ENCODE measurements around the gene TBL3.

Gene TBL3

DNA sequence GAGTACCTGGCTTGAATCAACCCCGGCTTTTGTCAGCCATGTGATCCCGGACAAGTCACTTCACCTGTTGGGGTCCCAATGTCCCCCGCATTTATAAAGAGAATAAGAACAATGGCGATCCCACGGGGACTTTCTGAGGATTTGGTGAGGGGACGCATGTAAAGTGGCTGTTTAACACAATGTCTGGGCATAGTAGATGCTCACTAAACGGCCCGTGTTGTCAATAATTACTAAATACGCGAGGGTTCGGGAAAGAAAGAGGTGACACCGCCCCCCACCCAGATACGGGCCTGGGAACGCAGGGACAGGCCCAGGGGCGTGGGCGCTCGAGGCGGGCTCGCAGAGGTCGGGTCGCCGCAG is 19.7 kb downstream of the TBL3 start:
- no peak for DNase-seq
- no peaks in the 10 kb centered on the region for H4K20me1 ChIP-seq (ENCODE audit: insufficient read depth, low read length)
- H3K79me2 ChIP-seq (ENCODE audit: insufficient read depth, low read length) = no peaks in the 10 kb centered on the region
- no peaks in the 10 kb centered on the region for H3K9me3 ChIP-seq (ENCODE audit: insufficient read depth, low read length, severe bottlenecking)
- no peak overlapping the region for H3K4me2 ChIP-seq (ENCODE audit: insufficient read depth, low read length)
- no peak overlapping the region for H3K4me3 ChIP-seq (ENCODE audit: low read depth in 1 of 2, low read length in 2 of 2)
- H3K4me1 ChIP-seq (ENCODE audit: insufficient read depth, low read length) = no peaks in the 10 kb centered on the region
- no peak for TF ChIP-seq EZH2 (IDR thresholded peaks at IDR 0.05; ENCODE audit: borderline replicate concordance, low read depth, low read length, severe bottlenecking)
- TF ChIP-seq, protein P1, sequence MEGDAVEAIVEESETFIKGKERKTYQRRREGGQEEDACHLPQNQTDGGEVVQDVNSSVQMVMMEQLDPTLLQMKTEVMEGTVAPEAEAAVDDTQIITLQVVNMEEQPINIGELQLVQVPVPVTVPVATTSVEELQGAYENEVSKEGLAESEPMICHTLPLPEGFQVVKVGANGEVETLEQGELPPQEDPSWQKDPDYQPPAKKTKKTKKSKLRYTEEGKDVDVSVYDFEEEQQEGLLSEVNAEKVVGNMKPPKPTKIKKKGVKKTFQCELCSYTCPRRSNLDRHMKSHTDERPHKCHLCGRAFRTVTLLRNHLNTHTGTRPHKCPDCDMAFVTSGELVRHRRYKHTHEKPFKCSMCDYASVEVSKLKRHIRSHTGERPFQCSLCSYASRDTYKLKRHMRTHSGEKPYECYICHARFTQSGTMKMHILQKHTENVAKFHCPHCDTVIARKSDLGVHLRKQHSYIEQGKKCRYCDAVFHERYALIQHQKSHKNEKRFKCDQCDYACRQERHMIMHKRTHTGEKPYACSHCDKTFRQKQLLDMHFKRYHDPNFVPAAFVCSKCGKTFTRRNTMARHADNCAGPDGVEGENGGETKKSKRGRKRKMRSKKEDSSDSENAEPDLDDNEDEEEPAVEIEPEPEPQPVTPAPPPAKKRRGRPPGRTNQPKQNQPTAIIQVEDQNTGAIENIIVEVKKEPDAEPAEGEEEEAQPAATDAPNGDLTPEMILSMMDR (IDR thresholded peaks at IDR 0.05; ENCODE audit: borderline replicate concordance, extremely low read depth, low read length, poor library complexity, severe bottlenecking) = no peak
- H3K36me3 ChIP-seq (ENCODE audit: insufficient read depth, low read length) = peaks cover under 1% of the 10 kb centered on the region; the same call in 1 of the 2 replicates
- H3K27ac ChIP-seq (ENCODE audit: low read length) = no peak overlapping the region
- H2AFZ ChIP-seq (ENCODE audit: low read depth, low read length) = no peak overlapping the region
- H3K9ac ChIP-seq (ENCODE audit: low read depth, low read length) = no peak overlapping the region
- ATAC-seq (ENCODE audit: insufficient read depth, low read depth) = no peak
- no peaks in the 10 kb centered on the region for H3K27me3 ChIP-seq (ENCODE audit: insufficient read depth, low read length, poor library complexity)

DNA sequence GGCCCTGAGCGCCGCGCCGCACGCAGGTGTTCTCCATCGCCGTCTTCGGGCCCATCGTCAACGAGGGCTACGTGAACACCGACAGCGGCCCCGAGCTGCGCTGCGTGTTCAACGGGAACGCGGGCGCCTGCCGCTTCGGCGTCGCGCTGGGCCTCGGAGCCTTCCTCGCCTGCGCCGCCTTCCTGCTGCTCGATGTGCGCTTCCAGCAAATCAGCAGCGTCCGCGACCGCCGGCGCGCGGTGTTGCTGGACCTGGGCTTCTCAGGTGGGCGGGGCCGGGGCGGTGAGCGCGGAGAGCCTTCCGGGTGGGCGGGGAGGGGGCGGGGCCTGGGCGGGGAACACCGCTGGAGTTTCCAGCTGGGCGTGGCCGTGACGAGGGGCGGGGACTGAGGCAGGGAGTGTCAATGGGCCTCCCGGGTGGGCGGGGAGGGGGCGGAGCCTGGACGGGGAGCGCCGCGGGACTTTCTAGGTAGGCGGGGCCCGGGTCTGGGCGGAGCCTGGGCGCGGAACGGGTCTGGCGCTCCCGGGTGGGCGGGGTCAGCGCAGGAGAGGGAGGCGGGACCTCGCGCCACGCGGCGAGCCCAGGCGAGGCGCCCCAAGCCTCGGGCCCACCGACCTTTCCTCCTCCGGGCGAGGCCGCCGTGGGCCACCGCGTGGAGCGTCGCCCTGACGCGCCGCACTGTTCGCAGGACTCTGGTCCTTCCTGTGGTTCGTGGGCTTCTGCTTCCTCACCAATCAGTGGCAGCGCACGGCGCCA is 20.3 kb downstream of the TBL3 start:
- Histone ChIP-seq H3K4me2 (ENCODE audit: insufficient read depth, low read length) (no peak overlapping the region), H3K9ac (ENCODE audit: low read depth, low read length) (no peak overlapping the region), H3K27me3 (ENCODE audit: insufficient read depth, low read length, poor library complexity) (no peaks in the 10 kb centered on the region), H3K4me1 (ENCODE audit: insufficient read depth, low read length) (no peaks in the 10 kb centered on the region), H3K36me3 (ENCODE audit: insufficient read depth, low read length) (peaks cover 6% of the 10 kb centered on the region; the same call in 1 of the 2 replicates), H4K20me1 (ENCODE audit: insufficient read depth, low read length) (0 out of 2 replicates have a peak, but pooled peaks cover 5% of the 10 kb centered on the region), H3K27ac (ENCODE audit: low read length) (no peak overlapping the region), H3K79me2 (ENCODE audit: insufficient read depth, low read length) (no peaks in the 10 kb centered on the region), H3K9me3 (ENCODE audit: insufficient read depth, low read length, severe bottlenecking) (no peaks in the 10 kb centered on the region), H2AFZ (ENCODE audit: low read depth, low read length) (no peak overlapping the region), H3K4me3 (ENCODE audit: low read depth in 1 of 2, low read length in 2 of 2) (no peak overlapping the region)
- no peak for ATAC-seq (ENCODE audit: insufficient read depth, low read depth)
- no peak for TF ChIP-seq EZH2 (IDR thresholded peaks at IDR 0.05; ENCODE audit: borderline replicate concordance, low read depth, low read length, severe bottlenecking)
- TF ChIP-seq, protein P1 (IDR thresholded peaks at IDR 0.05; ENCODE audit: borderline replicate concordance, extremely low read depth, low read length, poor library complexity, severe bottlenecking) = no peak
- no peak for DNase-seq

DNA sequence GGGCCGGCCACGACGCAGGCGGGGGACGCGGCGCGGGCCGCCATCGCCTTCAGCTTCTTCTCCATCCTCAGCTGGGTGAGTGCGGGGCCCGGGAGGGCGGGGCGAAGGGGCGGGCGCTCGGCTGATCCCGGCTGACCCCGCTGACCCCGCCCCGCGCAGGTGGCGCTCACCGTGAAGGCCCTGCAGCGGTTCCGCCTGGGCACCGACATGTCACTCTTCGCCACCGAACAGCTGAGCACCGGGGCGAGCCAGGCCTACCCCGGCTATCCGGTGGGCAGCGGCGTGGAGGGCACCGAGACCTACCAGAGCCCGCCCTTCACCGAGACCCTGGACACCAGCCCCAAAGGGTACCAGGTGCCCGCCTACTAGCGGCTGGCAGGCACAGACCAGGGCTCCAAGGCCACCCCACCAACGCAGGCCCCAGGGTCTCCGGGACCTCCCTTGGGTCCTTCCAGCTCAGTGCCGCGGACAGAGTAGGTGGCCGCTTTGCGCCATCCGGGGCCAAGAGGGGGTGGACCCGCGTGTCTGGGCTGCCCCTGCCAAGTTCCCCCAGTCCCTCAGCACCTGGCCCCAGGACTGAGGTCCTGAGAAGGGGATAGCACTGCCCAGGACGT is 21.0 kb downstream of the TBL3 start:
- H4K20me1 ChIP-seq (ENCODE audit: insufficient read depth, low read length) = 0 out of 2 replicates have a peak, but pooled peaks cover 5% of the 10 kb centered on the region
- H3K36me3 ChIP-seq (ENCODE audit: insufficient read depth, low read length) = peaks cover 10% of the 10 kb centered on the region
- H3K9ac ChIP-seq (ENCODE audit: low read depth, low read length) = no peak overlapping the region
- H2AFZ ChIP-seq (ENCODE audit: low read depth, low read length) = no peak overlapping the region
- no peak overlapping the region for H3K4me2 ChIP-seq (ENCODE audit: insufficient read depth, low read length)
- H3K27me3 ChIP-seq (ENCODE audit: insufficient read depth, low read length, poor library complexity) = no peaks in the 10 kb centered on the region
- DNase-seq (no peak), ATAC-seq (ENCODE audit: insufficient read depth, low read depth) (no peak)
- H3K27ac ChIP-seq (ENCODE audit: low read length) = no peak overlapping the region
- H3K4me3 ChIP-seq (ENCODE audit: low read depth in 1 of 2, low read length in 2 of 2) = no peak overlapping the region
- no peaks in the 10 kb centered on the region for H3K9me3 ChIP-seq (ENCODE audit: insufficient read depth, low read length, severe bottlenecking)
- H3K79me2 ChIP-seq (ENCODE audit: insufficient read depth, low read length) = no peaks in the 10 kb centered on the region
- no peak for TF ChIP-seq EZH2 (IDR thresholded peaks at IDR 0.05; ENCODE audit: borderline replicate concordance, low read depth, low read length, severe bottlenecking)
- TF ChIP-seq, protein P1 (IDR thresholded peaks at IDR 0.05; ENCODE audit: borderline replicate concordance, extremely low read depth, low read length, poor library complexity, severe bottlenecking) = no peak
- H3K4me1 ChIP-seq (ENCODE audit: insufficient read depth, low read length) = no peaks in the 10 kb centered on the region
